HEK293 (cell line): ENCODE data around the gene STON2.

Experiments
- BCL11B ChIP-seq: fragments of 450-650 bp; formaldehyde crosslinking; IDR thresholded peaks from 2 replicates; pipeline ENCODE4 v1.5.1; 2016; ENCODE audit warnings: low read depth, missing biosample characterization, missing genetic modification characterization
- FEZF1 ChIP-seq: fragments of 450-650 bp; formaldehyde crosslinking; IDR thresholded peaks from 2 replicates; pipeline ENCODE4 v1.5.1; 2016; ENCODE audit warnings: missing biosample characterization, missing genetic modification characterization
- GFI1B ChIP-seq: fragments of 450-650 bp; formaldehyde crosslinking; IDR thresholded peaks from 2 replicates; pipeline ENCODE4 v1.5.1; 2016; ENCODE audit warnings: missing biosample characterization, missing genetic modification characterization
- HOXA7 ChIP-seq: sonication (generic); formaldehyde crosslinking; IDR thresholded peaks from 2 replicates; pipeline ENCODE4 v1.8.1; 2022; ENCODE audit warnings: missing genetic modification reagents, borderline replicate concordance
- KLF9 ChIP-seq: fragments of 450-650 bp; formaldehyde crosslinking; IDR thresholded peaks from 2 replicates; pipeline ENCODE4 v1.5.1; 2016; ENCODE audit warnings: missing biosample characterization, missing genetic modification characterization, low read depth
- MYNN ChIP-seq: fragments of 450-650 bp; formaldehyde crosslinking; IDR thresholded peaks from 2 replicates; pipeline ENCODE4 v1.5.1; 2016; ENCODE audit warnings: missing biosample characterization, missing genetic modification characterization, borderline replicate concordance
- PATZ1 ChIP-seq: fragments of 450-650 bp; formaldehyde crosslinking; IDR thresholded peaks from 2 replicates; pipeline ENCODE4 v1.5.1; 2016; ENCODE audit warnings: missing biosample characterization, missing genetic modification characterization
- SALL2 ChIP-seq: fragments of 450-650 bp; formaldehyde crosslinking; IDR thresholded peaks from 2 replicates; pipeline ENCODE4 v1.5.0; 2017; ENCODE audit warnings: missing biosample characterization, mild to moderate bottlenecking, missing genetic modification characterization, borderline replicate concordance
- SCRT1 ChIP-seq: fragments of 450-650 bp; formaldehyde crosslinking; IDR thresholded peaks from 2 replicates; pipeline ENCODE4 v1.5.1; 2016; ENCODE audit warnings: missing biosample characterization, missing genetic modification characterization, borderline replicate concordance
- SCRT2 ChIP-seq: fragments of 450-650 bp; formaldehyde crosslinking; IDR thresholded peaks from 2 replicates; pipeline ENCODE4 v1.5.1; 2016; ENCODE audit warnings: missing biosample characterization, missing genetic modification characterization
- ZBTB44 ChIP-seq: fragments of 450-650 bp; IDR thresholded peaks from 2 replicates; pipeline ENCODE4 v1.5.1; 2018; ENCODE audit warnings: missing biosample characterization, mild to moderate bottlenecking, missing genetic modification characterization
- ZIC2 ChIP-seq: fragments of 450-650 bp; formaldehyde crosslinking; IDR thresholded peaks from 2 replicates; pipeline ENCODE4 v1.5.1; 2016; ENCODE audit warnings: missing biosample characterization, missing genetic modification characterization
- ZNF10 ChIP-seq: fragments of 450-650 bp; formaldehyde crosslinking; IDR thresholded peaks from 2 replicates; pipeline ENCODE4 v1.5.1; 2017; ENCODE audit warnings: missing biosample characterization, missing genetic modification characterization
- ZNF19 ChIP-seq: fragments of 450-650 bp; formaldehyde crosslinking; IDR thresholded peaks from 2 replicates; pipeline ENCODE4; 2016; ENCODE audit warnings: missing biosample characterization, missing genetic modification characterization, low read depth
- ZNF202 ChIP-seq: fragments of 450-650 bp; formaldehyde crosslinking; IDR thresholded peaks from 2 replicates; pipeline ENCODE4 v1.5.1; 2016; ENCODE audit warnings: missing biosample characterization, missing genetic modification characterization, borderline replicate concordance
- ZNF221 ChIP-seq: fragments of 450-650 bp; formaldehyde crosslinking; IDR thresholded peaks from 2 replicates; pipeline ENCODE4 v1.5.1; 2017; ENCODE audit warnings: missing biosample characterization, missing genetic modification characterization, borderline replicate concordance
- ZNF423 ChIP-seq: fragments of 450-650 bp; formaldehyde crosslinking; IDR thresholded peaks from 2 replicates; pipeline ENCODE4 v1.5.1; 2016; ENCODE audit warnings: missing biosample characterization, missing genetic modification characterization
- ZNF529 ChIP-seq: fragments of 450-650 bp; formaldehyde crosslinking; IDR thresholded peaks from 2 replicates; pipeline ENCODE4 v1.5.1; 2017; ENCODE audit warnings: missing genetic modification characterization, missing biosample characterization; ENCODE audit not compliant: insufficient replicate concordance
- ZNF549 ChIP-seq: fragments of 450-650 bp; IDR thresholded peaks from 2 replicates; pipeline ENCODE4 v1.5.1; 2018; ENCODE audit warnings: missing biosample characterization, missing genetic modification characterization, mild to moderate bottlenecking, inconsistent platforms, moderate library complexity
- ZNF580 ChIP-seq: fragments of 450-650 bp; formaldehyde crosslinking; IDR thresholded peaks from 2 replicates; pipeline ENCODE4 v1.5.1; 2016; ENCODE audit warnings: missing biosample characterization, missing genetic modification characterization
- ZNF585B ChIP-seq: fragments of 450-650 bp; formaldehyde crosslinking; IDR thresholded peaks from 2 replicates; pipeline ENCODE4 v1.5.1; 2016; ENCODE audit warnings: missing biosample characterization, missing genetic modification characterization
- ZNF639 ChIP-seq: fragments of 450-650 bp; formaldehyde crosslinking; IDR thresholded peaks from 2 replicates; pipeline ENCODE4 v1.5.1; 2016; ENCODE audit warnings: missing biosample characterization, missing genetic modification characterization
- ZNF785 ChIP-seq: fragments of 450-650 bp; formaldehyde crosslinking; IDR thresholded peaks from 2 replicates; pipeline ENCODE4 v1.5.1; 2016; ENCODE audit warnings: missing biosample characterization, missing genetic modification characterization
- TF ChIP-seq, protein P1 (sequence below): fragments of 450-650 bp; formaldehyde crosslinking; IDR thresholded peaks from 2 replicates; pipeline ENCODE4 v1.5.1; 2016; ENCODE audit warnings: missing biosample characterization, missing genetic modification characterization, low read depth
- TF ChIP-seq, protein P2 (sequence below): fragments of 450-650 bp; formaldehyde crosslinking; IDR thresholded peaks from 2 replicates; pipeline ENCODE4 v1.5.1; 2016; ENCODE audit warnings: missing biosample characterization, missing genetic modification characterization
- TF ChIP-seq, protein P3 (sequence below): fragments of 450-650 bp; formaldehyde crosslinking; IDR thresholded peaks from 2 replicates; pipeline ENCODE4 v1.5.1; 2016; ENCODE audit warnings: missing biosample characterization, missing genetic modification characterization
- TF ChIP-seq, protein P4 (sequence below): fragments of 450-650 bp; formaldehyde crosslinking; IDR thresholded peaks from 2 replicates; pipeline ENCODE4 v1.5.1; 2016; ENCODE audit warnings: missing biosample characterization, missing genetic modification characterization

The STON2 gene

GRCh38 chr14:81220580-81220829 is 179.6 kb downstream of the STON2 start (continued):
- TF ChIP-seq, protein P1, sequence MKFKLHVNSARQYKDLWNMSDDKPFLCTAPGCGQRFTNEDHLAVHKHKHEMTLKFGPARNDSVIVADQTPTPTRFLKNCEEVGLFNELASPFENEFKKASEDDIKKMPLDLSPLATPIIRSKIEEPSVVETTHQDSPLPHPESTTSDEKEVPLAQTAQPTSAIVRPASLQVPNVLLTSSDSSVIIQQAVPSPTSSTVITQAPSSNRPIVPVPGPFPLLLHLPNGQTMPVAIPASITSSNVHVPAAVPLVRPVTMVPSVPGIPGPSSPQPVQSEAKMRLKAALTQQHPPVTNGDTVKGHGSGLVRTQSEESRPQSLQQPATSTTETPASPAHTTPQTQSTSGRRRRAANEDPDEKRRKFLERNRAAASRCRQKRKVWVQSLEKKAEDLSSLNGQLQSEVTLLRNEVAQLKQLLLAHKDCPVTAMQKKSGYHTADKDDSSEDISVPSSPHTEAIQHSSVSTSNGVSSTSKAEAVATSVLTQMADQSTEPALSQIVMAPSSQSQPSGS (tag by site-specific recombination): no peak
- TF ChIP-seq KLF9 (tag by site-specific recombination) (peak; percentile 76), ZNF585B (tag by site-specific recombination) (no peak), HOXA7 (CRISPR knock-in tag) (no peak), ZNF202 (tag by site-specific recombination) (no peak), MYNN (tag by site-specific recombination) (no peak), SCRT1 (tag by site-specific recombination) (no peak), ZNF423 (tag by site-specific recombination) (no peak), FEZF1 (tag by site-specific recombination) (no peak), BCL11B (tag by site-specific recombination) (0 out of 2 replicates have a peak, but pooled peaks have one; percentile 43), ZBTB44 (tag by site-specific recombination) (no peak), SCRT2 (no peak), ZNF785 (tag by site-specific recombination) (no peak), ZNF549 (tag by site-specific recombination) (no peak), ZNF639 (tag by site-specific recombination) (0 out of 2 replicates have a peak, but pooled peaks have one; percentile 17), ZNF221 (tag by site-specific recombination) (no peak), GFI1B (tag by site-specific recombination) (no peak), ZIC2 (no peak), SALL2 (tag by site-specific recombination) (no peak), ZNF10 (tag by site-specific recombination) (no peak), ZNF19 (no peak), PATZ1 (tag by site-specific recombination) (peak; percentile 84), ZNF529 (no peak), ZNF580 (tag by site-specific recombination) (no peak)
- TF ChIP-seq, protein P2, sequence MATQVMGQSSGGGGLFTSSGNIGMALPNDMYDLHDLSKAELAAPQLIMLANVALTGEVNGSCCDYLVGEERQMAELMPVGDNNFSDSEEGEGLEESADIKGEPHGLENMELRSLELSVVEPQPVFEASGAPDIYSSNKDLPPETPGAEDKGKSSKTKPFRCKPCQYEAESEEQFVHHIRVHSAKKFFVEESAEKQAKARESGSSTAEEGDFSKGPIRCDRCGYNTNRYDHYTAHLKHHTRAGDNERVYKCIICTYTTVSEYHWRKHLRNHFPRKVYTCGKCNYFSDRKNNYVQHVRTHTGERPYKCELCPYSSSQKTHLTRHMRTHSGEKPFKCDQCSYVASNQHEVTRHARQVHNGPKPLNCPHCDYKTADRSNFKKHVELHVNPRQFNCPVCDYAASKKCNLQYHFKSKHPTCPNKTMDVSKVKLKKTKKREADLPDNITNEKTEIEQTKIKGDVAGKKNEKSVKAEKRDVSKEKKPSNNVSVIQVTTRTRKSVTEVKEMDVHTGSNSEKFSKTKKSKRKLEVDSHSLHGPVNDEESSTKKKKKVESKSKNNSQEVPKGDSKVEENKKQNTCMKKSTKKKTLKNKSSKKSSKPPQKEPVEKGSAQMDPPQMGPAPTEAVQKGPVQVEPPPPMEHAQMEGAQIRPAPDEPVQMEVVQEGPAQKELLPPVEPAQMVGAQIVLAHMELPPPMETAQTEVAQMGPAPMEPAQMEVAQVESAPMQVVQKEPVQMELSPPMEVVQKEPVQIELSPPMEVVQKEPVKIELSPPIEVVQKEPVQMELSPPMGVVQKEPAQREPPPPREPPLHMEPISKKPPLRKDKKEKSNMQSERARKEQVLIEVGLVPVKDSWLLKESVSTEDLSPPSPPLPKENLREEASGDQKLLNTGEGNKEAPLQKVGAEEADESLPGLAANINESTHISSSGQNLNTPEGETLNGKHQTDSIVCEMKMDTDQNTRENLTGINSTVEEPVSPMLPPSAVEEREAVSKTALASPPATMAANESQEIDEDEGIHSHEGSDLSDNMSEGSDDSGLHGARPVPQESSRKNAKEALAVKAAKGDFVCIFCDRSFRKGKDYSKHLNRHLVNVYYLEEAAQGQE: no peak
- TF ChIP-seq, protein P3, sequence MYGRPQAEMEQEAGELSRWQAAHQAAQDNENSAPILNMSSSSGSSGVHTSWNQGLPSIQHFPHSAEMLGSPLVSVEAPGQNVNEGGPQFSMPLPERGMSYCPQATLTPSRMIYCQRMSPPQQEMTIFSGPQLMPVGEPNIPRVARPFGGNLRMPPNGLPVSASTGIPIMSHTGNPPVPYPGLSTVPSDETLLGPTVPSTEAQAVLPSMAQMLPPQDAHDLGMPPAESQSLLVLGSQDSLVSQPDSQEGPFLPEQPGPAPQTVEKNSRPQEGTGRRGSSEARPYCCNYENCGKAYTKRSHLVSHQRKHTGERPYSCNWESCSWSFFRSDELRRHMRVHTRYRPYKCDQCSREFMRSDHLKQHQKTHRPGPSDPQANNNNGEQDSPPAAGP: no peak
- TF ChIP-seq, protein P4, sequence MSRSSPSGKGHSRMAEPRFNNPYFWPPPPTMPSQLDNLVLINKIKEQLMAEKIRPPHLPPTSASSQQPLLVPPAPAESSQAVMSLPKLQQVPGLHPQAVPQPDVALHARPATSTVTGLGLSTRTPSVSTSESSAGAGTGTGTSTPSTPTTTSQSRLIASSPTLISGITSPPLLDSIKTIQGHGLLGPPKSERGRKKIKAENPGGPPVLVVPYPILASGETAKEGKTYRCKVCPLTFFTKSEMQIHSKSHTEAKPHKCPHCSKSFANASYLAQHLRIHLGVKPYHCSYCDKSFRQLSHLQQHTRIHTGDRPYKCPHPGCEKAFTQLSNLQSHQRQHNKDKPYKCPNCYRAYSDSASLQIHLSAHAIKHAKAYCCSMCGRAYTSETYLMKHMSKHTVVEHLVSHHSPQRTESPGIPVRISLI (tag by site-specific recombination): no peak
